Stomach (tissue), 9 donors: ENCODE results near the gene PINLYP. TPM values are rescaled to one million over a fixed set of nuclear protein-coding genes. Genes with fewer than 3 reads are reported as not detected.
"Not testable (repeated sequence)": the region's sequence is repeated elsewhere in the genome, so short reads cannot be mapped to it uniquely, and the experiment has no call there.

Experiments used
- DNase-seq, 2 donors: peaks; one replicate each; pipeline versions ENCODE4 v3.0.0 to v3.0.0-alpha.2; 2013 to 2019
- H3K27ac ChIP-seq, 5 donors: fragments of 200-600 bp in 4 of 5; sonication (generic) in 4 of 5; one replicate each; pipeline ENCODE4 v1.5.1; 2013 to 2019; ENCODE audit warnings: mild to moderate bottlenecking in 1 of 5, moderate library complexity in 1 of 5
- H3K27me3 ChIP-seq, 3 donors: fragments of 200-600 bp; sonication (generic); one replicate each; pipeline ENCODE4 v1.5.1; 2017 to 2019; ENCODE audit warnings: mixed run types in 1 of 3
- H3K36me3 ChIP-seq, 4 donors: fragments of 200-600 bp; sonication (generic); 1 replicate in 3 of 4; 2 replicates in 1 of 4; pipeline ENCODE4 v1.5.1; 2016 to 2019
- H3K4me1 ChIP-seq, 4 donors: fragments of 200-600 bp; sonication (generic); one replicate each; pipeline ENCODE4 v1.5.1; 2016 to 2019
- H3K4me3 ChIP-seq, 4 donors: fragments of 200-600 bp; sonication (generic) in 3 of 4; one replicate each; pipeline ENCODE4 v1.5.1; 2016 to 2019; ENCODE audit warnings: mild to moderate bottlenecking in 1 of 4
- H3K9me3 ChIP-seq, 4 donors: fragments of 200-600 bp; sonication (generic); one replicate each; pipeline ENCODE4 v1.5.1; 2016 to 2019
- CTCF ChIP-seq, 7 experiments: fragments of 450-650 bp in 4 of 7; fragments of 200-600 bp in 3 of 7; sonication (generic) in 3 of 7; IDR thresholded peaks; one replicate each; pipeline ENCODE4 v1.5.1; 2016 to 2019; ENCODE audit warnings: antibody characterized with exemption in 7 of 7, control low read depth in 2 of 7, mild to moderate bottlenecking in 1 of 7
- EP300 ChIP-seq: sonication (generic); formaldehyde crosslinking; IDR thresholded peaks from one replicate; pipeline ENCODE4 v1.6.1; 2017; ENCODE audit warnings: antibody characterized with exemption
- POLR2A ChIP-seq, 4 donors: fragments of 450-650 bp; IDR thresholded peaks; one replicate each; pipeline ENCODE4 v1.6.1; 2016; ENCODE audit warnings: antibody characterized with exemption in 4 of 4, control low read depth in 2 of 4, mild to moderate bottlenecking in 1 of 4, moderate library complexity in 1 of 4
- POLR2AphosphoS5 ChIP-seq, 3 donors: sonication (generic); formaldehyde crosslinking; IDR thresholded peaks; one replicate each; pipeline ENCODE4 v1.6.1; 2016; ENCODE audit warnings: antibody characterized with exemption in 3 of 3
- WGBS, 5 donors: extraction: QIAGEN DNeasy Blood & Tissue Kit in 3 of 5; methylation state at CpG; one replicate each; pipeline versions ENCODE4 v1.1.5 to v1.1.7; 2013 to 2018; 5-methylcytosine and 5-hydroxymethylcytosine counted together
- intact Hi-C: fragments of 100-400 bp; cut with DNase I; formaldehyde crosslinking; loops from one replicate; pipeline ENCODE4 v1.15.1; 2023; ENCODE audit warnings: low total_unique reads
- polyA plus RNA-seq, 3 donors: library from polyadenylated mRNA; stranded (reverse); fragments of 200-250 nt; gene quantifications; one replicate each; pipeline ENCODE4 v1.2.3, GENCODE V29; 2013
- total RNA-seq, 5 donors: library from RNA; depleted of rRNA; stranded (reverse); fragments of >200 nt; gene quantifications; one replicate each; pipeline versions ENCODE4 v1.1.0 to v1.2.3, GENCODE V29; 2014 to 2016
- donor health status: healthy with polysubstance abuse.
- donor health status: Bipolar disorder and iron deficiency.
- donor health status: healthy.

The PINLYP gene
- total and polyA plus RNA-seq, 8 donors = 0.14 to 18.7 (median 8.0) TPM; not detected in 1

GRCh38 chr19:43598445-43599240 lies 23.0 kb downstream of the PINLYP start:
- TF ChIP-seq POLR2A (IDR thresholded peaks at IDR 0.05) (no peak), POLR2AphosphoS5 (IDR thresholded peaks at IDR 0.05) (no peak)
- intact Hi-C loops = no loop called here
- 93 to 95% (median 93%) methylated on average over 17 to 19 of the region's 19 CpGs for WGBS, 5 donors
- Histone ChIP-seq H3K27ac (no peak overlapping the region), H3K27me3 (no peaks in the 10 kb centered on the region), H3K4me1 (peaks cover 30 to 48% (median 43%) of the 10 kb centered on the region in 4 donors), H3K4me3 (no peak overlapping the region), H3K36me3 (peaks cover 17 to 56% (median 54%) of the 10 kb centered on the region in 4 donors), H3K9me3 (no peaks in the 10 kb centered on the region)
- DNase-seq = no peak

GRCh38 chr19:43599635-43600295 lies 24.2 kb downstream of the PINLYP start:
- DNase-seq = no peak
- H3K4me3 ChIP-seq = no peak overlapping the region
- no peak overlapping the region for H3K27ac ChIP-seq
- peaks cover 19 to 37% (median 32%) of the 10 kb centered on the region in 4 donors for H3K4me1 ChIP-seq
- H3K36me3 ChIP-seq = peaks cover 13 to 56% (median 50%) of the 10 kb centered on the region in 4 donors
- WGBS, 5 donors = 54 to 80% (median 61%) methylated on average over 4 of the region's 4 CpGs
- no peaks in the 10 kb centered on the region for H3K9me3 ChIP-seq
- no peak for TF ChIP-seq CTCF (IDR thresholded peaks at IDR 0.05)
- TF ChIP-seq POLR2AphosphoS5 (IDR thresholded peaks at IDR 0.05) = no peak
- no peak for TF ChIP-seq POLR2A (IDR thresholded peaks at IDR 0.05)
- TF ChIP-seq EP300 = no peak
- H3K27me3 ChIP-seq = no peaks in the 10 kb centered on the region
- intact Hi-C loops = no loop called here

- H3K27ac ChIP-seq, DNase-seq, H3K27me3 ChIP-seq, H3K4me3 ChIP-seq, intact Hi-C loops, H3K9me3 ChIP-seq: not testable (repeated sequence)
- peaks cover 13 to 56% (median 50%) of the 10 kb centered on the region in 4 donors for H3K36me3 ChIP-seq
- peaks cover 16 to 31% (median 27%) of the 10 kb centered on the region in 4 donors for H3K4me1 ChIP-seq
- WGBS, 5 donors = 64 to 71% (median 69%) methylated on average over 3 to 5 of the region's 5 CpGs
Measured at GRCh38 chr19:43600326-43600725, 24.7 kb downstream of the PINLYP start.

GRCh38 chr19:43605875-43606568 lies 30.4 kb downstream of the PINLYP start:
- 69 to 82% (median 73%) methylated on average over 7 of the region's 7 CpGs for WGBS, 5 donors
- Histone ChIP-seq H3K4me3 (no peak overlapping the region), H3K9me3 (no peaks in the 10 kb centered on the region), H3K4me1 (peaks cover 0 to 5% (median 0%) of the 10 kb centered on the region in 4 donors), H3K27me3 (no peaks in the 10 kb centered on the region), H3K36me3 (peaks cover 10 to 55% (median 45%) of the 10 kb centered on the region in 4 donors), H3K27ac (no peak overlapping the region)
- TF ChIP-seq POLR2A (IDR thresholded peaks at IDR 0.05) (no peak), EP300 (no peak)
- no peak for DNase-seq
- intact Hi-C loops = no loop called here

GRCh38 chr19:43606569-43607229 lies 31.1 kb downstream of the PINLYP start:
- no peak overlapping the region for H3K27ac ChIP-seq
- H3K27me3 ChIP-seq = no peaks in the 10 kb centered on the region
- no peak for TF ChIP-seq POLR2AphosphoS5 (IDR thresholded peaks at IDR 0.05)
- no peak for TF ChIP-seq EP300
- TF ChIP-seq POLR2A (IDR thresholded peaks at IDR 0.05) = no peak
- no peak for TF ChIP-seq CTCF (IDR thresholded peaks at IDR 0.05)
- peaks cover 11 to 53% (median 43%) of the 10 kb centered on the region in 4 donors for H3K36me3 ChIP-seq
- no peak overlapping the region for H3K4me3 ChIP-seq
- WGBS, 5 donors = 76 to 90% (median 86%) methylated on average over 7 of the region's 7 CpGs
- peaks cover 0 to 5% (median 0%) of the 10 kb centered on the region in 4 donors for H3K4me1 ChIP-seq
- intact Hi-C loops = no loop called here
- H3K9me3 ChIP-seq = no peaks in the 10 kb centered on the region
- no peak for DNase-seq
